H9 (cell line): ENCODE results near the gene CFAP43. TPM values are rescaled to one million over a fixed set of nuclear protein-coding genes. Genes with fewer than 3 reads are reported as not detected.

ENCODE experiments used
- DNase-seq: peaks from one replicate; pipeline ENCODE4 v3.0.0-alpha.2; 2017
- H2AFZ ChIP-seq: one replicate; pipeline ENCODE4 v1.6.1; 2013; ENCODE audit warnings: mild to moderate bottlenecking, low read length, control low read depth, moderate library complexity
- H2AK5ac ChIP-seq: 2 replicates; pipeline ENCODE4 v1.6.1; 2013; ENCODE audit warnings: low read length, control low read depth, mixed read lengths; ENCODE audit not compliant: insufficient read length
- H2BK120ac ChIP-seq: one replicate; pipeline ENCODE4 v1.6.1; 2013; ENCODE audit warnings: low read depth, mild to moderate bottlenecking, low read length, control low read depth, inconsistent platforms; ENCODE audit not compliant: poor library complexity, severe bottlenecking
- H2BK12ac ChIP-seq: 2 replicates; pipeline ENCODE4 v1.6.1; 2013; ENCODE audit warnings: low read length, control low read depth, mixed read lengths, low read depth; ENCODE audit not compliant: insufficient read length
- H2BK15ac ChIP-seq: 2 replicates; pipeline ENCODE4 v1.6.1; 2013; ENCODE audit warnings: low read depth, low read length, control low read depth
- H2BK20ac ChIP-seq: one replicate; pipeline ENCODE4 v1.6.1; 2013; ENCODE audit warnings: low read depth, mild to moderate bottlenecking, low read length, control low read depth, inconsistent platforms; ENCODE audit not compliant: poor library complexity, severe bottlenecking
- H2BK5ac ChIP-seq: 2 replicates; pipeline ENCODE4 v1.6.1; 2013; ENCODE audit warnings: low read length, control low read depth, mixed read lengths; ENCODE audit not compliant: insufficient read length
- H3K14ac ChIP-seq: 2 replicates; pipeline ENCODE4 v1.6.1; 2013; ENCODE audit warnings: low read length, control low read depth; ENCODE audit not compliant: insufficient read depth
- H3K18ac ChIP-seq: 2 replicates; pipeline ENCODE4 v1.6.1; 2013; ENCODE audit warnings: low read depth, mild to moderate bottlenecking, mixed read lengths, low read length, control low read depth; ENCODE audit not compliant: insufficient read length
- H3K23ac ChIP-seq: 2 replicates; pipeline ENCODE4 v1.6.1; 2013; ENCODE audit warnings: low read length, control low read depth, mixed read lengths, low read depth; ENCODE audit not compliant: insufficient read length
- H3K23me2 ChIP-seq: 2 replicates; pipeline ENCODE4 v1.6.1; 2013; ENCODE audit warnings: low read depth, mild to moderate bottlenecking, mixed read lengths, low read length, control low read depth; ENCODE audit not compliant: insufficient read length, poor library complexity, severe bottlenecking
- H3K27ac ChIP-seq: 2 replicates; pipeline ENCODE4 v1.5.1; 2013; ENCODE audit warnings: low read length, control low read depth, mixed read lengths, low read depth; ENCODE audit not compliant: insufficient read length
- H3K27me3 ChIP-seq: 2 replicates; pipeline ENCODE4 v1.6.1; 2013; ENCODE audit warnings: low read length, control low read depth, inconsistent platforms; ENCODE audit not compliant: insufficient read depth
- H3K4ac ChIP-seq: 2 replicates; pipeline ENCODE4 v1.6.1; 2013; ENCODE audit warnings: low read depth, mild to moderate bottlenecking, control low read depth, inconsistent platforms, low read length, moderate library complexity
- H3K4me1 ChIP-seq: 2 replicates; pipeline ENCODE4 v1.6.1; 2013; ENCODE audit warnings: low read length, control low read depth, inconsistent platforms; ENCODE audit not compliant: insufficient read depth
- H3K4me2 ChIP-seq: 2 replicates; pipeline ENCODE4 v1.6.1; 2013; ENCODE audit warnings: low read length, control low read depth, mixed read lengths; ENCODE audit not compliant: insufficient read length, insufficient read depth
- H3K56ac ChIP-seq: 2 replicates; pipeline ENCODE4 v1.6.1; 2013; ENCODE audit warnings: low read depth, mild to moderate bottlenecking, mixed read lengths, low read length, control low read depth; ENCODE audit not compliant: insufficient read length
- H3K79me1 ChIP-seq: 2 replicates; pipeline ENCODE4 v1.6.1; 2013; ENCODE audit warnings: low read depth, mild to moderate bottlenecking, moderate library complexity, low read length, control low read depth, inconsistent platforms; ENCODE audit not compliant: insufficient read depth, poor library complexity, severe bottlenecking
- H3K79me2 ChIP-seq: 2 replicates; pipeline ENCODE4 v1.6.1; 2013; ENCODE audit warnings: low read length, control low read depth, inconsistent platforms; ENCODE audit not compliant: insufficient read depth
- H3K9ac ChIP-seq: 2 replicates; pipeline ENCODE4 v1.6.1; 2013; ENCODE audit warnings: low read length, control low read depth, mixed read lengths; ENCODE audit not compliant: insufficient read length; ENCODE audit errors: extremely low read depth
- H3K9me3 ChIP-seq: one replicate; pipeline ENCODE4 v1.6.1; 2013; ENCODE audit warnings: low read depth, low read length, inconsistent platforms; ENCODE audit not compliant: control insufficient read depth
- H3T11ph ChIP-seq: one replicate; pipeline ENCODE4 v1.6.1; 2013; ENCODE audit warnings: mild to moderate bottlenecking, low read length, control low read depth, inconsistent platforms
- H4K20me1 ChIP-seq: one replicate; pipeline ENCODE4 v1.6.1; 2013; ENCODE audit not compliant: control insufficient read depth, insufficient read length, insufficient read depth
- H4K5ac ChIP-seq: 2 replicates; pipeline ENCODE4 v1.6.1; 2013; ENCODE audit warnings: low read depth, mild to moderate bottlenecking, mixed read lengths, low read length, control low read depth; ENCODE audit not compliant: insufficient read length
- H4K8ac ChIP-seq: replicated peaks from 2 replicates; pipeline ENCODE4 v1.6.1; 2013; ENCODE audit warnings: low read length, control low read depth, mixed read lengths, low read depth; ENCODE audit not compliant: insufficient read length
- H4K91ac ChIP-seq: 2 replicates; pipeline ENCODE4 v1.6.1; 2013; ENCODE audit warnings: low read depth, mild to moderate bottlenecking, moderate library complexity, mixed read lengths, low read length, control low read depth; ENCODE audit not compliant: insufficient read length
- H3K27ac Mint-ChIP-seq, 3 experiments: 2 replicates in 2 of 3; 3 replicates in 1 of 3; pipeline ENCODE4 v1.8.0; 2020 to 2021; ENCODE audit warnings: mixed read lengths in 3 of 3, mild to moderate bottlenecking in 1 of 3, moderate library complexity in 1 of 3
- H3K27me3 Mint-ChIP-seq: 2 replicates; pipeline ENCODE4 v1.8.0; 2021; ENCODE audit warnings: low read depth, mild to moderate bottlenecking, moderate library complexity, mixed read lengths
- H3K36me3 Mint-ChIP-seq, 3 experiments: 2 replicates in 2 of 3; 3 replicates in 1 of 3; pipeline ENCODE4 v1.8.0; 2020 to 2021; ENCODE audit warnings: low read depth in 3 of 3, mixed read lengths in 3 of 3; ENCODE audit not compliant: insufficient read depth in 1 of 3
- H3K4me1 Mint-ChIP-seq, 2 experiments: 2 replicates each; pipeline ENCODE4 v1.8.0; 2020; ENCODE audit warnings: mixed read lengths in 2 of 2
- H3K4me3 Mint-ChIP-seq, 2 experiments: 2 replicates in 1 of 2; 3 replicates in 1 of 2; pipeline ENCODE4 v1.8.0; 2020 to 2021; ENCODE audit warnings: mild to moderate bottlenecking in 2 of 2, mixed read lengths in 2 of 2, moderate library complexity in 1 of 2
- H3K9me3 Mint-ChIP-seq, 2 experiments: 2 replicates in 1 of 2; 3 replicates in 1 of 2; pipeline ENCODE4 v1.8.0; 2020; ENCODE audit warnings: mild to moderate bottlenecking in 2 of 2, mixed read lengths in 2 of 2, moderate library complexity in 1 of 2
- WGBS: extraction: QIAGEN DNeasy Blood & Tissue Kit; methylation state at CpG from one replicate; pipeline ENCODE4 v1.1.7; 2013; ENCODE audit warnings: missing lambda C conversion rate, low lambda C conversion rate, mixed read lengths; ENCODE audit not compliant: insufficient read length; ENCODE audit errors: extremely low coverage; 5-methylcytosine and 5-hydroxymethylcytosine counted together
- total RNA-seq: library from RNA; stranded (reverse); gene quantifications from 2 replicates; pipeline ENCODE4 v1.2.1, GENCODE V29; 2021
- TF ChIP-seq, protein P1 (sequence below): fragments of 200-600 bp; sonication (generic); conservative IDR thresholded peaks from 3 replicates; pipeline ENCODE4 v1.8.0; 2021; ENCODE audit warnings: antibody characterized with exemption, mild to moderate bottlenecking

CFAP43 gene
- total RNA-seq, 1 experiment from 2014 or later = 0.26 TPM

DNA sequence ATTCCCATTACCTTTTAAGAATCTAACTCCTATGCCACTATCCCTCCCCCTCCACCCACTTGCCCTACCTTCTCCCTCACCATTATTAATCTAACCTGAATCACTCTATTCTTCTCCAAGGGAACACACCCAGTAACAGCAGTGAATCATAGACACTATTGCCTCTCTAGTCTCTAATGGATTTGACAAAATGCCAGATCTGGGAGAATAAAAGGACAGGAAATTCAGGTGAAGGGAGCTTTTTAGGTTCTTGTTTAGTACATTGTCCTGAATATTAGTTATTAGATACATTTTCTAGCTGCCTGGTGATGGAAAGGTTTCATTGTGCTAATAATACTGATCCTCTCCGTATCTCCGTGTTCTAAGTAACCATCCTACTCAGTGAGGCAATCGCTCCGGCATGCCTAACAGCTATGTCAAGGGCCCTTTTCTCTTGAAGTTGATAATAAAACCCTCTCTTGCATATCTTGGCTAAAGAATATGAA, 114.3 kb downstream of the CFAP43 start:
- TF ChIP-seq, protein P1, sequence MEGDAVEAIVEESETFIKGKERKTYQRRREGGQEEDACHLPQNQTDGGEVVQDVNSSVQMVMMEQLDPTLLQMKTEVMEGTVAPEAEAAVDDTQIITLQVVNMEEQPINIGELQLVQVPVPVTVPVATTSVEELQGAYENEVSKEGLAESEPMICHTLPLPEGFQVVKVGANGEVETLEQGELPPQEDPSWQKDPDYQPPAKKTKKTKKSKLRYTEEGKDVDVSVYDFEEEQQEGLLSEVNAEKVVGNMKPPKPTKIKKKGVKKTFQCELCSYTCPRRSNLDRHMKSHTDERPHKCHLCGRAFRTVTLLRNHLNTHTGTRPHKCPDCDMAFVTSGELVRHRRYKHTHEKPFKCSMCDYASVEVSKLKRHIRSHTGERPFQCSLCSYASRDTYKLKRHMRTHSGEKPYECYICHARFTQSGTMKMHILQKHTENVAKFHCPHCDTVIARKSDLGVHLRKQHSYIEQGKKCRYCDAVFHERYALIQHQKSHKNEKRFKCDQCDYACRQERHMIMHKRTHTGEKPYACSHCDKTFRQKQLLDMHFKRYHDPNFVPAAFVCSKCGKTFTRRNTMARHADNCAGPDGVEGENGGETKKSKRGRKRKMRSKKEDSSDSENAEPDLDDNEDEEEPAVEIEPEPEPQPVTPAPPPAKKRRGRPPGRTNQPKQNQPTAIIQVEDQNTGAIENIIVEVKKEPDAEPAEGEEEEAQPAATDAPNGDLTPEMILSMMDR = no peak
- H3K4me1 Mint-ChIP-seq = peaks cover 23 to 28% of the 10 kb centered on the region in 2 experiments

More for the DNA sequence above, 114.3 kb downstream of the CFAP43 start:
- H3K9ac ChIP-seq = no peak overlapping the region
- H2AK5ac ChIP-seq = no peak overlapping the region
- no peak overlapping the region for H3K23ac ChIP-seq
- H3K18ac ChIP-seq = no peak overlapping the region
- no peak overlapping the region for H4K5ac ChIP-seq
- H3K9me3 Mint-ChIP-seq = no peaks in the 10 kb centered on the region
- H4K8ac ChIP-seq = no peak overlapping the region
- no peak for DNase-seq
- H3K27me3 Mint-ChIP-seq = no peaks in the 10 kb centered on the region
- H3K79me1 ChIP-seq = no peaks in the 10 kb centered on the region
- no peak overlapping the region for H3K27ac Mint-ChIP-seq
- no peaks in the 10 kb centered on the region for H3K36me3 Mint-ChIP-seq
- no peak overlapping the region for H2BK5ac ChIP-seq
- no peak overlapping the region for H2BK120ac ChIP-seq
- no peaks in the 10 kb centered on the region for H3K4me1 ChIP-seq
- H3K14ac ChIP-seq = no peak overlapping the region
- no peak overlapping the region for H2BK20ac ChIP-seq
- no peak overlapping the region for H3K4me2 ChIP-seq
- no peak overlapping the region for H3K27ac ChIP-seq
- H4K20me1 ChIP-seq = no peaks in the 10 kb centered on the region
- WGBS = no CpG with 5 or more reads among the region's 4 CpGs
- no peaks in the 10 kb centered on the region for H3K79me2 ChIP-seq
- H3K4ac ChIP-seq = no peak overlapping the region
- no peak overlapping the region for H3K4me3 Mint-ChIP-seq
- no peak overlapping the region for H2BK12ac ChIP-seq
- no peak overlapping the region for H3T11ph ChIP-seq
- no peak overlapping the region for H2AFZ ChIP-seq
- H2BK15ac ChIP-seq = no peak overlapping the region
- peaks cover 10% of the 10 kb centered on the region for H3K23me2 ChIP-seq
- no peaks in the 10 kb centered on the region for H3K27me3 ChIP-seq
- H3K56ac ChIP-seq = no peak overlapping the region
- no peak overlapping the region for H4K91ac ChIP-seq
- H3K9me3 ChIP-seq = no peaks in the 10 kb centered on the region
